Measurements from ENCODE around the gene CCNL2.

The CCNL2 gene

GRCh38 chr1:1406821-1407635 lies 7.9 kb upstream of the CCNL2 start, which contains the start of gene MRPL20:
TSS of gene MRPL20 (minus strand) at chr1:1407293. CDS start at chr1:1407217, 76 bp downstream.
- CTCF ChIA-PET, result interaction anchor here (0.6 to 2.8 kb wide), 7 partner anchors 26 to 63 kb away, joined by 3 to 14 read pairs (median 3); no protein-coding TSS in a partner anchor
- TF ChIP-seq SP2 (tag by site-specific recombination; IDR thresholded peaks at IDR 0.05) (peak; percentile 90), KLF8 (tag by site-specific recombination; IDR thresholded peaks at IDR 0.05) (peak; percentile 66; the same call in 1 of the 2 replicates), ZBTB11 (tag by site-specific recombination; conservative IDR thresholded peaks at IDR 0.05; ENCODE audit: low read depth) (peak; percentile 96), ZNF274 (IDR thresholded peaks at IDR 0.05; ENCODE audit: low read length) (no peak), ZNF274 (tag by site-specific recombination; IDR thresholded peaks at IDR 0.05; ENCODE audit: borderline replicate concordance) (no peak), ZFP41 (tag by site-specific recombination; IDR thresholded peaks at IDR 0.05; ENCODE audit: borderline replicate concordance) (no peak), ZNF518A (tag by site-specific recombination; conservative IDR thresholded peaks at IDR 0.05; ENCODE audit: low read depth) (peak; percentile 99), SALL2 (tag by site-specific recombination; IDR thresholded peaks at IDR 0.05; ENCODE audit: borderline replicate concordance) (no peak), ZBTB48 (tag by site-specific recombination; IDR thresholded peaks at IDR 0.05) (no peak), ZNF621 (tag by site-specific recombination; IDR thresholded peaks at IDR 0.05) (no peak), ZNF843 (tag by site-specific recombination; IDR thresholded peaks at IDR 0.05) (peak; percentile 74), ZEB2 (tag by site-specific recombination; IDR thresholded peaks at IDR 0.05) (peak; percentile 75), ZNF514 (tag by site-specific recombination; IDR thresholded peaks at IDR 0.05) (no peak), ZNF610 (tag by site-specific recombination; IDR thresholded peaks at IDR 0.05; ENCODE audit: borderline replicate concordance) (0 out of 2 replicates have a peak, but pooled peaks have one; percentile 53), ZNF362 (tag by site-specific recombination; IDR thresholded peaks at IDR 0.05) (no peak), ZNF645 (tag by site-specific recombination; IDR thresholded peaks at IDR 0.05) (no peak), ZFP3 (tag by site-specific recombination; IDR thresholded peaks at IDR 0.05; ENCODE audit: low read depth) (no peak), ZNF133 (tag by site-specific recombination; IDR thresholded peaks at IDR 0.05) (no peak), ZNF280C (tag by site-specific recombination; IDR thresholded peaks at IDR 0.05) (no peak), ZNF660 (tag by site-specific recombination; IDR thresholded peaks at IDR 0.05) (0 out of 2 replicates have a peak, but pooled peaks have one; percentile 14), ZNF10 (tag by site-specific recombination; IDR thresholded peaks at IDR 0.05) (no peak), ZNF488 (tag by site-specific recombination; IDR thresholded peaks at IDR 0.05) (no peak)

More at GRCh38 chr1:1406821-1407635, 7.9 kb upstream of the CCNL2 start, which contains the start of gene MRPL20:
- peak within 1 kb of the TSS; percentile 87 for H3K27ac ChIP-seq (ENCODE audit: extremely low read depth, low read depth, low read length)
- H3K4me3 ChIP-seq (ENCODE audit: low read depth, low read length), result peak within 1 kb of the TSS; percentile 84
- H3K4me1 ChIP-seq (ENCODE audit: control insufficient read depth, insufficient read depth, low read length), result no peaks in the 10 kb centered on the region
- POLR2A ChIA-PET, result interaction anchor here (0.6 to 2.2 kb wide), 7 partner anchors 8 to 159 kb away, joined by 3 to 18 read pairs (median 4); partner anchors contain the start of genes AURKAIP1 and CCNL2
- H3K9me3 ChIP-seq (ENCODE audit: control insufficient read depth, insufficient read depth, low read depth, low read length), result no peaks in the 10 kb centered on the region
- peaks cover 19 to 59% of the 10 kb centered on the region in 2 experiments; a peak in 2 of 3 replicates for H3K36me3 ChIP-seq (ENCODE audit: control insufficient read depth in 2 of 2, insufficient read depth in 1 of 2, low read length in 2 of 2)
